ENCODE measurements around the gene ZCCHC17. TPM values are rescaled to one million over a fixed set of nuclear protein-coding genes. Genes with fewer than 3 reads are reported as not detected.

Gene ZCCHC17
- total RNA-seq, 2 donors from 2014 or later, result 13.1 to 21.7 TPM

GRCh38 chr1:31306278-31306677 lies 9.4 kb downstream of the ZCCHC17 start:
- Histone ChIP-seq H3K4me3 (no peak overlapping the region), H3K4me1 (ENCODE audit: control insufficient read depth in 1 of 2, low read depth in 2 of 2) (peaks cover 0 to 3% of the 10 kb centered on the region in 2 donors), H3K36me3 (peaks cover 3% of the 10 kb centered on the region), H3K27me3 (replicated peaks; ENCODE audit: insufficient read depth) (no peaks in the 10 kb centered on the region), H3K9me3 (no peaks in the 10 kb centered on the region), H3K27ac (no peak overlapping the region)
- no peak for TF ChIP-seq CTCF (IDR thresholded peaks at IDR 0.05)
- DNase-seq (ENCODE audit: low spot score), result no peak
- peak; percentile 46 for ATAC-seq (ENCODE audit: insufficient number of reproducible peaks, low FRiP score, low read depth)

GRCh38 chr1:31308036-31308435 lies 11.2 kb downstream of the ZCCHC17 start:
- Histone ChIP-seq H3K4me3 (no peak overlapping the region), H3K9me3 (no peaks in the 10 kb centered on the region), H3K27ac (no peak overlapping the region), H3K27me3 (replicated peaks; ENCODE audit: insufficient read depth) (no peaks in the 10 kb centered on the region), H3K4me1 (ENCODE audit: control insufficient read depth in 1 of 2, low read depth in 2 of 2) (peaks cover 0 to 3% of the 10 kb centered on the region in 2 donors), H3K36me3 (peaks cover 10% of the 10 kb centered on the region)
- DNase-seq (ENCODE audit: low spot score) (no peak), ATAC-seq (ENCODE audit: insufficient number of reproducible peaks, low FRiP score, low read depth) (no peak)
- no peak for TF ChIP-seq CTCF (IDR thresholded peaks at IDR 0.05)

- Histone ChIP-seq H3K9me3 (no peaks in the 10 kb centered on the region), H3K4me1 (ENCODE audit: control insufficient read depth in 1 of 2, low read depth in 2 of 2) (peaks cover 0 to 3% of the 10 kb centered on the region in 2 donors), H3K27me3 (replicated peaks; ENCODE audit: insufficient read depth) (no peaks in the 10 kb centered on the region), H3K36me3 (peaks cover 10% of the 10 kb centered on the region), H3K27ac (no peak overlapping the region), H3K4me3 (no peak overlapping the region)
- TF ChIP-seq CTCF (IDR thresholded peaks at IDR 0.05), result no peak
- ATAC-seq (ENCODE audit: insufficient number of reproducible peaks, low FRiP score, low read depth) (no peak), DNase-seq (ENCODE audit: low spot score) (no peak)
Measured at GRCh38 chr1:31310198-31310597, 13.4 kb downstream of the ZCCHC17 start.

- ATAC-seq (ENCODE audit: insufficient number of reproducible peaks, low FRiP score, low read depth), result no peak
- Histone ChIP-seq H3K9me3 (no peaks in the 10 kb centered on the region), H3K27me3 (replicated peaks; ENCODE audit: insufficient read depth) (no peaks in the 10 kb centered on the region), H3K4me3 (no peak overlapping the region), H3K36me3 (peaks cover 21% of the 10 kb centered on the region), H3K4me1 (ENCODE audit: control insufficient read depth in 1 of 2, low read depth in 2 of 2) (no peaks in the 10 kb centered on the region), H3K27ac (no peak overlapping the region)
- TF ChIP-seq CTCF (IDR thresholded peaks at IDR 0.05), result no peak
- no peak for DNase-seq (ENCODE audit: low spot score)
Measured at GRCh38 chr1:31315902-31316301, 19.1 kb downstream of the ZCCHC17 start.

GRCh38 chr1:31318146-31318545 lies 21.3 kb downstream of the ZCCHC17 start:
- H3K36me3 ChIP-seq, result peaks cover 16% of the 10 kb centered on the region
- no peak overlapping the region for H3K27ac ChIP-seq
- no peaks in the 10 kb centered on the region for H3K9me3 ChIP-seq
- no peaks in the 10 kb centered on the region for H3K27me3 ChIP-seq (replicated peaks; ENCODE audit: insufficient read depth)
- no peak for ATAC-seq (ENCODE audit: insufficient number of reproducible peaks, low FRiP score, low read depth)
- TF ChIP-seq CTCF (IDR thresholded peaks at IDR 0.05), result no peak
- no peaks in the 10 kb centered on the region for H3K4me1 ChIP-seq (ENCODE audit: control insufficient read depth in 1 of 2, low read depth in 2 of 2)
- no peak overlapping the region for H3K4me3 ChIP-seq
- no peak for DNase-seq (ENCODE audit: low spot score)
